HepG2 (cell line): ENCODE measurements around the gene TSPAN13. TPM values are rescaled to one million over a fixed set of nuclear protein-coding genes. Genes with fewer than 3 reads are reported as not detected.

Experiments
- ATAC-seq: fragments of 200-7000 bp; cut with Tn5 transposase; 3 replicates; pipeline ENCODE4 v1.9.1; 2020; ENCODE audit warnings: mild to moderate bottlenecking, moderate library complexity
- BruUV-seq: library from RNA; stranded (reverse); fragments of 400-500 nt; replicated peaks from 2 replicates; lab custom pipeline; 2021; lab: Mats Ljungman, UMichigan
- CTCF ChIA-PET: fragments of 300-600 bp; formaldehyde crosslinking; extraction: SDS; loops from one replicate; lab custom pipeline; 2021; ENCODE audit warnings: low total read pairs, inconsistent platforms, low intra/inter-chr PET ratio; lab: Yijun Ruan, JAX
- POLR2A ChIA-PET: fragments of 350-600 bp; sonication (Branson Sonifier 250); formaldehyde crosslinking; loops from one replicate; lab custom pipeline; 2020; ENCODE audit warnings: antibody characterized with exemption, inconsistent platforms; lab: Yijun Ruan, JAX
- DNase-seq: peaks from one replicate; pipeline ENCODE4 v3.0.0-alpha.2; 2015; ENCODE audit warnings: low spot score
- FAIRE-seq: peaks from 3 replicates; lab custom pipeline; 2011; peaks lifted over from hg19 to GRCh38; lab: Jason Lieb, UNC
- H2AFZ ChIP-seq: one replicate; pipeline ENCODE4 v1.6.1; 2011; ENCODE audit warnings: low read length, inconsistent platforms
- H3K27ac ChIP-seq: fragments of 300-600 bp; 3 replicates; pipeline ENCODE4 v1.8.0; 2011; ENCODE audit warnings: mixed run types, mild to moderate bottlenecking, mixed read lengths, low read length, inconsistent platforms; ENCODE audit not compliant: insufficient read depth; ENCODE audit errors: extremely low read length
- H3K27me3 ChIP-seq, 2 experiments: fragments of 200-600 bp in 1 of 2; 2 replicates in 1 of 2; 3 replicates in 1 of 2; pipeline versions ENCODE4 v1.6.0 to v1.8.0; 2011; ENCODE audit warnings: low read length in 2 of 2, mild to moderate bottlenecking in 2 of 2, moderate library complexity in 2 of 2, inconsistent platforms in 1 of 2; ENCODE audit not compliant: insufficient read depth in 2 of 2, control insufficient read depth in 1 of 2
- H3K36me3 ChIP-seq, 2 experiments: fragments of 200-600 bp in 1 of 2; replicated peaks in 1 of 2; 2 replicates in 1 of 2; 3 replicates in 1 of 2; pipeline versions ENCODE4 v1.5.1 to v1.8.0; 2011; ENCODE audit warnings: low read length in 2 of 2, inconsistent platforms in 1 of 2; ENCODE audit not compliant: insufficient read depth in 2 of 2, control insufficient read depth in 1 of 2
- H3K4me1 ChIP-seq: 2 replicates; pipeline ENCODE4 v1.5.1; 2012; ENCODE audit warnings: low read length, inconsistent platforms; ENCODE audit not compliant: insufficient read depth
- H3K4me2 ChIP-seq: 2 replicates; pipeline ENCODE4 v1.6.0; 2011; ENCODE audit warnings: low read depth, low read length, inconsistent platforms
- H3K4me3 ChIP-seq, 3 experiments: fragments of 200-600 bp in 1 of 3; sonication (generic), shearing (Covaris generic) in 1 of 3; replicated peaks in 1 of 3; 2 replicates each; pipeline ENCODE4 v1.5.1; 2011 to 2016; ENCODE audit warnings: low read length in 3 of 3, inconsistent platforms in 2 of 3, low read depth in 2 of 3, mild to moderate bottlenecking in 2 of 3, control low read depth in 1 of 3, mixed read lengths in 1 of 3; ENCODE audit not compliant: insufficient read depth in 1 of 3
- H3K79me2 ChIP-seq: one replicate; pipeline ENCODE4 v1.6.1; 2011; ENCODE audit warnings: low read length, inconsistent platforms; ENCODE audit not compliant: insufficient read depth
- H3K9ac ChIP-seq: 2 replicates; pipeline ENCODE4 v1.6.0; 2011; ENCODE audit warnings: mild to moderate bottlenecking, low read depth, low read length, inconsistent platforms; ENCODE audit not compliant: insufficient read depth
- H3K9me3 ChIP-seq: 2 replicates; pipeline ENCODE4 v1.5.1; 2012; ENCODE audit warnings: mild to moderate bottlenecking, low read length
- H4K20me1 ChIP-seq: 2 replicates; pipeline ENCODE4 v1.6.0; 2011; ENCODE audit warnings: inconsistent platforms, mild to moderate bottlenecking, low read length, moderate library complexity; ENCODE audit not compliant: insufficient read depth
- ATF7 ChIP-seq, 2 experiments: fragments of 450-650 bp in 1 of 2; sonication (generic) in 1 of 2; formaldehyde crosslinking in 1 of 2; IDR thresholded peaks; 2 replicates each; pipeline versions ENCODE4 v1.4.0 to v1.6.1; 2016 to 2020; ENCODE audit warnings: antibody characterized with exemption in 1 of 2, mild to moderate bottlenecking in 1 of 2, missing genetic modification reagents in 1 of 2
- MTF1 ChIP-seq: sonication (generic); formaldehyde crosslinking; IDR thresholded peaks from 2 replicates; pipeline ENCODE4 v1.5.0; 2020; ENCODE audit warnings: missing genetic modification reagents
- NCOA5 ChIP-seq: sonication (generic); formaldehyde crosslinking; IDR thresholded peaks from 2 replicates; pipeline ENCODE4 v1.4.0; 2020; ENCODE audit warnings: missing genetic modification reagents
- NFE2L1 ChIP-seq: sonication (generic); formaldehyde crosslinking; IDR thresholded peaks from 2 replicates; pipeline ENCODE4 v1.4.0; 2020; ENCODE audit warnings: missing genetic modification reagents, mild to moderate bottlenecking, borderline replicate concordance
- POLR2G ChIP-seq: fragments of 200-400 bp; formaldehyde crosslinking; IDR thresholded peaks from 2 replicates; pipeline ENCODE4 v1.6.1; 2018; ENCODE audit warnings: mild to moderate bottlenecking, low read depth, low read length, moderate library complexity
- RAD51 ChIP-seq: fragments of 450-650 bp; IDR thresholded peaks from 2 replicates; pipeline ENCODE4 v1.6.1; 2016; ENCODE audit warnings: borderline replicate concordance
- SIX1 ChIP-seq: sonication (generic); formaldehyde crosslinking; IDR thresholded peaks from 2 replicates; pipeline ENCODE4 v1.4.0; 2020; ENCODE audit warnings: missing genetic modification reagents, borderline replicate concordance
- SKI ChIP-seq: fragments of 450-650 bp; IDR thresholded peaks from one replicate; pipeline ENCODE4 v1.6.1; 2018; ENCODE audit warnings: mild to moderate bottlenecking; ENCODE audit not compliant: partially characterized antibody
- SNRNP70 ChIP-seq: fragments of 200-400 bp; formaldehyde crosslinking; IDR thresholded peaks from 2 replicates; pipeline ENCODE4 v1.6.1; 2017; ENCODE audit warnings: mild to moderate bottlenecking, low read depth, low read length, moderate library complexity
- SSRP1 ChIP-seq: IDR thresholded peaks from 2 replicates; pipeline ENCODE4 v1.6.1; 2016; ENCODE audit warnings: control low read depth
- ZNF207 ChIP-seq: fragments of 450-650 bp; IDR thresholded peaks from 2 replicates; pipeline ENCODE4 v1.6.1; 2016; ENCODE audit warnings: antibody characterized with exemption, borderline replicate concordance
- ZNF343 ChIP-seq: sonication (generic); formaldehyde crosslinking; IDR thresholded peaks from 2 replicates; pipeline ENCODE4 v1.4.0; 2020; ENCODE audit warnings: mild to moderate bottlenecking, missing genetic modification reagents
- ZNF615 ChIP-seq: sonication (generic); formaldehyde crosslinking; IDR thresholded peaks from 2 replicates; pipeline ENCODE4 v1.5.0; 2020; ENCODE audit warnings: mild to moderate bottlenecking, missing genetic modification reagents, borderline replicate concordance
- ZNF841 ChIP-seq: sonication (generic); formaldehyde crosslinking; IDR thresholded peaks from 2 replicates; pipeline ENCODE4 v1.8.1; 2023; ENCODE audit warnings: missing genetic modification reagents, borderline replicate concordance
- WGBS: methylation state at CpG from one replicate; pipeline ENCODE4 v1.1.6; 2017; ENCODE audit warnings: low lambda C conversion rate; 5-methylcytosine and 5-hydroxymethylcytosine counted together
- in situ Hi-C: cut with HindIII; loops from 2 replicates; pipeline ENCODE4 v1.10.0; 2017; ENCODE audit warnings: low pct_unique_long_range_greater_than_20kb; ENCODE audit not compliant: extremely low pct_ligation_motif_present
- intact Hi-C: fragments of 100-400 bp; cut with micrococcal nuclease; formaldehyde crosslinking; loops from one replicate; pipeline ENCODE4 v1.10.0; 2022; ENCODE audit not compliant: unreplicated experiment
- polyA plus RNA-seq, 8 experiments: library from polyadenylated mRNA; depleted of rRNA in 3 of 8; stranded (reverse) in 7 of 8; unstranded in 1 of 8; fragments of >200 nt; fragmentation: Illumina TruSeq in 4 of 8; extraction: Trizol in 4 of 8; gene quantifications; 2 replicates each; pipeline versions ENCODE4 v1.2.1 to v1.2.3, GENCODE V29; 2011 to 2016; ENCODE audit warnings: low read depth in 4 of 8, missing spikeins in 1 of 8, mixed read lengths in 1 of 8; ENCODE audit not compliant: insufficient read depth in 1 of 8
- total RNA-seq, 5 experiments: library from RNA; depleted of rRNA; stranded (reverse); fragments of >200 nt; fragmentation: Illumina TruSeq; extraction: Trizol; gene quantifications; 2 replicates each; pipeline ENCODE4 v1.2.3, GENCODE V29; 2016; ENCODE audit warnings: low read depth in 1 of 5
- TF ChIP-seq, protein P1 (sequence below): sonication (generic); formaldehyde crosslinking; IDR thresholded peaks from 2 replicates; pipeline ENCODE4 v1.4.0; 2020; ENCODE audit warnings: missing genetic modification reagents, low read depth, mild to moderate bottlenecking, borderline replicate concordance
- TF ChIP-seq, protein P2 (sequence below): sonication (generic); formaldehyde crosslinking; IDR thresholded peaks from 2 replicates; pipeline ENCODE4 v1.5.0; 2020; ENCODE audit warnings: missing genetic modification reagents, mild to moderate bottlenecking, borderline replicate concordance

TSPAN13 gene
- total and polyA plus RNA-seq, 2 of the 13 experiments (the other 11 are each of a cell fraction or from before 2014, with no cell fraction given) = 5.8 to 6.2 TPM

DNA sequence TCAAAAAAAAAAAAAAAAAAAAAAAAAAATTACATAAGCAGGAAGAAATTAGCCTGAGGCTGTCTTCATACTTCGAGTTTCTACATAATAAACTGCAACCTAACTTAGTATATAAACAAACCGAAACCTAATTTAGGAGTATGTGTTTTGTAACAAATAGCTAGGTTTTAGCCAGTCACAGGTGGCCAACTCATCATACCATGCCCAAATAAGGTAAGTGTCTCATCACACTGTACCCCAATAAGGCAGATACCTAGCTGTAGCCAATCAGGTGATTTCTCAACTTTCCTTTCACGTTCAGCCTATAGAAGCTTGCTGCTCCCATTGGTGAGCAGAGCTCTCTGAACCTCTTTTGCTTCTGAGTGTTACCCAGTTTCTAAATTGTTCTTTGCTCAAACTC lies 65.2 kb downstream of the TSPAN13 start (continued):
- TF ChIP-seq, protein P1, sequence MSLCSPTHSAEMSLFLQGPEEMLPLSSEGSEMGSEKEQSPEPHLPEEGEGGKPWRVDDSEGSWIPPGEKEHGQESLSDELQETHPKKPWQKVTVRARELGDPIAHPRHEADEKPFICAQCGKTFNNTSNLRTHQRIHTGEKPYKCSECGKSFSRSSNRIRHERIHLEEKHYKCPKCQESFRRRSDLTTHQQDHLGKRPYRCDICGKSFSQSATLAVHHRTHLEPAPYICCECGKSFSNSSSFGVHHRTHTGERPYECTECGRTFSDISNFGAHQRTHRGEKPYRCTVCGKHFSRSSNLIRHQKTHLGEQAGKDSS (CRISPR knock-in tag) = no peak
- no peak for TF ChIP-seq SSRP1 (CRISPR knock-in tag)

DNA sequence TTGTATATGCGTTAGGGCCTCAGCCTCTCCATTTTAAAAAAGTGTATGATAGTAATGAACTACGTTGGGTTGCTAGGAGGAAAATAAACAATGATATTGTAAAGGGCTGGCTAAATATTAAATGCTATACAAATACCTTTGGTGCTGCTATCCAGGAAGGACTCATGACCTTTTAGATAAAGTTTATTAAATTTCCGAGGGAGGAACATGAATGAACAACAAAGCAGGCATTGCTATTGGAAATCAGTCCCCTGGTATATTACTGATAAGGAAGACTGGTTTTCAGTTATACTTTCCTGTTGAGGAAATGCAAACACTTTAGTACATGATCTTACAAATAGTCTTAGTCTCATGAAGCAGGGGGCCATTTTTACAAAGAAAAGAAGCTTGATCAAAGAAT lies 68.5 kb downstream of the TSPAN13 start:
- ChIA-PET POLR2A (no interaction called here), CTCF (no interaction called here)
- Histone ChIP-seq H3K36me3 (no peaks in the 10 kb centered on the region), H3K4me1 (peaks cover 7% of the 10 kb centered on the region; the same call in 1 of the 2 replicates), H3K9me3 (no peaks in the 10 kb centered on the region), H3K4me2 (no peak overlapping the region), H3K79me2 (no peaks in the 10 kb centered on the region), H4K20me1 (no peaks in the 10 kb centered on the region), H2AFZ (no peak overlapping the region), H3K27me3 (no peaks in the 10 kb centered on the region; a peak in 1 of 5 replicates), H3K4me3 (no peak overlapping the region), H3K9ac (no peak overlapping the region), H3K27ac (no peak overlapping the region)
- under 1% methylated on average over 3 of the region's 3 CpGs for WGBS
- DNase-seq (no peak), FAIRE-seq (no peak), ATAC-seq (no peak)
- in situ Hi-C loops (no loop called here), intact Hi-C loops (no loop called here)
- BruUV-seq = no TSS peak
- no peak for TF ChIP-seq SNRNP70
- TF ChIP-seq NFE2L1 (CRISPR knock-in tag) = no peak
- TF ChIP-seq POLR2G = no peak
- no peak for TF ChIP-seq ATF7 (IDR thresholded peaks at IDR 0.05)
- no peak for TF ChIP-seq ATF7 (CRISPR knock-in tag; IDR thresholded peaks at IDR 0.05)
- TF ChIP-seq NCOA5 (CRISPR knock-in tag) = no peak
- TF ChIP-seq ZNF207 = no peak
- no peak for TF ChIP-seq MTF1 (CRISPR knock-in tag)
- no peak for TF ChIP-seq SIX1 (CRISPR knock-in tag)
- TF ChIP-seq, protein P2, sequence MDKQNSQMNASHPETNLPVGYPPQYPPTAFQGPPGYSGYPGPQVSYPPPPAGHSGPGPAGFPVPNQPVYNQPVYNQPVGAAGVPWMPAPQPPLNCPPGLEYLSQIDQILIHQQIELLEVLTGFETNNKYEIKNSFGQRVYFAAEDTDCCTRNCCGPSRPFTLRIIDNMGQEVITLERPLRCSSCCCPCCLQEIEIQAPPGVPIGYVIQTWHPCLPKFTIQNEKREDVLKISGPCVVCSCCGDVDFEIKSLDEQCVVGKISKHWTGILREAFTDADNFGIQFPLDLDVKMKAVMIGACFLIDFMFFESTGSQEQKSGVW (CRISPR knock-in tag) = no peak
- TF ChIP-seq SKI = no peak
- no peak for TF ChIP-seq ZNF343 (CRISPR knock-in tag)
- TF ChIP-seq RAD51 = no peak
- no peak for TF ChIP-seq ZNF615 (CRISPR knock-in tag)
- TF ChIP-seq ZNF841 (CRISPR knock-in tag) = no peak
